Thoracic aorta (tissue), 2 donors: Measurements from ENCODE around the gene PPP6R3. TPM values are rescaled to one million over a fixed set of nuclear protein-coding genes. Genes with fewer than 3 reads are reported as not detected.

Experiments
- ATAC-seq: fragments of 150-250 bp; one replicate; pipeline ENCODE4 v1.8.0; 2017; ENCODE audit warnings: low read depth; ENCODE audit not compliant: insufficient number of reproducible peaks, low FRiP score
- DNase-seq: peaks from one replicate; pipeline ENCODE4 v3.0.0-alpha.2; 2020; ENCODE audit warnings: low spot score
- H3K27ac ChIP-seq, 2 donors: fragments of 200-600 bp; sonication (generic); 1 replicate in 1 of 2; 2 replicates in 1 of 2; pipeline ENCODE4 v1.5.1; 2016; ENCODE audit warnings: mild to moderate bottlenecking in 2 of 2, moderate library complexity in 2 of 2
- H3K27me3 ChIP-seq: fragments of 200-600 bp; sonication (generic); replicated peaks from 2 replicates; pipeline ENCODE4 v1.6.0; 2016; ENCODE audit warnings: mild to moderate bottlenecking; ENCODE audit not compliant: insufficient read depth
- H3K36me3 ChIP-seq: fragments of 200-600 bp; sonication (generic); one replicate; pipeline ENCODE4 v1.5.1; 2016
- H3K4me1 ChIP-seq, 2 donors: fragments of 200-600 bp; sonication (generic); 1 replicate in 1 of 2; 2 replicates in 1 of 2; pipeline versions ENCODE4 v1.5.1 to v1.6.0; 2016; ENCODE audit warnings: low read depth in 2 of 2, mild to moderate bottlenecking in 1 of 2; ENCODE audit not compliant: control insufficient read depth in 1 of 2
- H3K4me3 ChIP-seq: fragments of 200-600 bp; sonication (generic); 2 replicates; pipeline ENCODE4 v1.5.1; 2016; ENCODE audit warnings: mild to moderate bottlenecking
- H3K9me3 ChIP-seq: fragments of 200-600 bp; sonication (generic); 2 replicates; pipeline ENCODE4 v1.5.1; 2016
- CTCF ChIP-seq: fragments of 200-600 bp; sonication (generic); IDR thresholded peaks from one replicate; pipeline ENCODE4 v1.5.1; 2019; ENCODE audit warnings: antibody characterized with exemption
- total RNA-seq, 2 donors: library from RNA; depleted of rRNA; stranded (reverse); fragments of >200 nt; gene quantifications; one replicate each; pipeline versions ENCODE4 v1.1.0 to v1.2.3, GENCODE V29; 2016

PPP6R3 gene
- total RNA-seq, 2 donors from 2014 or later = 75.4 to 166 TPM

GRCh38 chr11:68506908-68507307 lies 46.4 kb downstream of the PPP6R3 start:
- no peaks in the 10 kb centered on the region for H3K9me3 ChIP-seq
- ATAC-seq = no peak
- TF ChIP-seq CTCF = no peak
- no peaks in the 10 kb centered on the region for H3K36me3 ChIP-seq
- DNase-seq = no peak
- no peaks in the 10 kb centered on the region for H3K27me3 ChIP-seq
- H3K4me3 ChIP-seq = no peak overlapping the region
- no peak overlapping the region for H3K27ac ChIP-seq
- H3K4me1 ChIP-seq = peaks cover 33 to 64% of the 10 kb centered on the region in 2 donors

GRCh38 chr11:68508425-68508824 lies 47.9 kb downstream of the PPP6R3 start:
- ATAC-seq (no peak), DNase-seq (no peak)
- no peak overlapping the region for H3K4me3 ChIP-seq
- H3K27ac ChIP-seq = no peak overlapping the region
- no peaks in the 10 kb centered on the region for H3K36me3 ChIP-seq
- TF ChIP-seq CTCF = no peak
- peaks cover 29 to 57% of the 10 kb centered on the region in 2 donors for H3K4me1 ChIP-seq
- no peaks in the 10 kb centered on the region for H3K27me3 ChIP-seq
- no peaks in the 10 kb centered on the region for H3K9me3 ChIP-seq

GRCh38 chr11:68509066-68509465 lies 48.5 kb downstream of the PPP6R3 start:
- Histone ChIP-seq H3K27me3 (no peaks in the 10 kb centered on the region), H3K4me3 (no peak overlapping the region), H3K4me1 (peaks cover 29 to 50% of the 10 kb centered on the region in 2 donors), H3K27ac (no peak overlapping the region), H3K36me3 (no peaks in the 10 kb centered on the region), H3K9me3 (no peaks in the 10 kb centered on the region)
- DNase-seq = no peak
- no peak for TF ChIP-seq CTCF
- ATAC-seq = no peak

- ATAC-seq (no peak), DNase-seq (no peak)
- Histone ChIP-seq H3K36me3 (no peaks in the 10 kb centered on the region), H3K9me3 (no peaks in the 10 kb centered on the region), H3K4me1 (peaks cover 4% of the 10 kb centered on the region in 2 donors), H3K4me3 (no peak overlapping the region), H3K27ac (no peak overlapping the region), H3K27me3 (no peaks in the 10 kb centered on the region)
- TF ChIP-seq CTCF = no peak
Measured at GRCh38 chr11:68513930-68514487, 53.5 kb downstream of the PPP6R3 start.

- Histone ChIP-seq H3K4me3 (no peak overlapping the region), H3K27ac (no peak overlapping the region), H3K27me3 (no peaks in the 10 kb centered on the region), H3K9me3 (no peaks in the 10 kb centered on the region), H3K36me3 (peaks cover 11% of the 10 kb centered on the region), H3K4me1 (peaks cover 0 to 4% of the 10 kb centered on the region in 2 donors)
- DNase-seq (no peak), ATAC-seq (no peak)
- no peak for TF ChIP-seq CTCF
Measured at GRCh38 chr11:68517121-68517741, 56.7 kb downstream of the PPP6R3 start.
